Endothelial cell of umbilical vein (primary cell): ENCODE measurements around the gene SLC30A2.

Experiments
- EZH2 ChIP-seq: IDR thresholded peaks from 2 replicates; pipeline ENCODE4 v1.6.1; 2012; ENCODE audit warnings: borderline replicate concordance, low read depth, mild to moderate bottlenecking, moderate library complexity, low read length, inconsistent platforms; ENCODE audit not compliant: severe bottlenecking
- FOS ChIP-seq: IDR thresholded peaks from 2 replicates; pipeline ENCODE4 v1.6.1; 2011; ENCODE audit warnings: mild to moderate bottlenecking, low read length, moderate library complexity, borderline replicate concordance; ENCODE audit not compliant: insufficient read depth
- GATA2 ChIP-seq: IDR thresholded peaks from 2 replicates; pipeline ENCODE4 v1.7.0; 2011; ENCODE audit warnings: low read depth, mild to moderate bottlenecking, moderate library complexity, mixed read lengths, low read length; ENCODE audit not compliant: insufficient read length, insufficient read depth
- JUN ChIP-seq: IDR thresholded peaks from 2 replicates; pipeline ENCODE4 v1.6.1; 2011; ENCODE audit warnings: borderline replicate concordance, low read depth; ENCODE audit not compliant: insufficient read length, insufficient read depth
- MYC ChIP-seq: IDR thresholded peaks from one replicate; pipeline ENCODE4 v1.6.1; 2011; ENCODE audit warnings: mild to moderate bottlenecking, low read depth, low read length
- POLR2A ChIP-seq: IDR thresholded peaks from 2 replicates; pipeline ENCODE4 v1.6.1; 2012; ENCODE audit warnings: low read depth, mild to moderate bottlenecking, control low read depth, low read length
- TF ChIP-seq, protein P1 (sequence below), 2 donors: IDR thresholded peaks; 1 replicate in 1 of 2; 2 replicates in 1 of 2; pipeline ENCODE4 v1.5.1; 2011; ENCODE audit warnings: low read length in 2 of 2, mild to moderate bottlenecking in 2 of 2, moderate library complexity in 2 of 2, control low read depth in 1 of 2, inconsistent platforms in 1 of 2, low read depth in 1 of 2; ENCODE audit not compliant: insufficient read depth in 1 of 2; ENCODE audit errors: extremely low read depth in 1 of 2
- TF ChIP-seq, protein P2 (sequence below): IDR thresholded peaks from 2 replicates; pipeline ENCODE4 v1.6.1; 2011; ENCODE audit not compliant: insufficient read depth, insufficient read length

DNA sequence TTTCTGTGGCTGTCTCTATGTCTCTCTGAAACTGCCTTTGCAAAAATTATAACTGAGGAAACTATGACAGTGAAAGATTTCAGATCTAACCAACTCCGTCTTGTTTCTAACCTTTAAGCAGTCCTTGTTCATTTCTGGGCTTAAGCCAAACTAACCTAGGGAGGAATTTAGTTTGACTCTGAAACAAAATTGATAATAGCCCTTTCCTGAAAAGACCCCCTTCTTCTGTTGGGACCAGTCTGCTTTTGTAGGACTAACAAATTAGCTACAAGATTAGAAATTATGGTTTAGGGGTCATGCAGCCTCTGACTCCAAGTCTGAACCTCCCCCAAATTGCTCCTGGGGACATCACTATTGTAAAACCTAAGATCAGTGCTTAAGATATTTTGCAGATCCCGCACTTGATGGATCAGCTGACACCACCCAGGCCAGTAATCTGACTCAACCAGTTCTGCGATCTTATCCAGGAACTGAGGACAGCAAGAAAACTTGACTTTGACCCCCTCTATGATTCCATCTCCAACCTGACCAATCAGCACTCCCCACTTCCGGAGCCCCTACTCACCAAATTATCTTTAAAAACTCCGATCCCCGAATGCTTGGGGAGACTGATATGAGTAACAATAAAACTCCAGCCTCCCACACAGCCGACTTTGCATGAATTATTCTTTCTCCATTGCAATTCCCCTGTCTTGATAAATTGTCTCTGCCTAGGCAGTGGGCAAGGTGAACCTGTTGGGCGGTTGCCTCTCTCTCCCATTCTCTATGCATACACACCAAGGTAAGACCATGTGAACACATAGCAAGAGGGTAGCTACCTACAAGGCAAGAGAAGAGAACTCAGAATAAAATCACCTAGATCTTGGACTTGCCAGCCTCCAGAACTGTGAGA, 32.6 kb upstream of the SLC30A2 start:
- TF ChIP-seq, protein P1, sequence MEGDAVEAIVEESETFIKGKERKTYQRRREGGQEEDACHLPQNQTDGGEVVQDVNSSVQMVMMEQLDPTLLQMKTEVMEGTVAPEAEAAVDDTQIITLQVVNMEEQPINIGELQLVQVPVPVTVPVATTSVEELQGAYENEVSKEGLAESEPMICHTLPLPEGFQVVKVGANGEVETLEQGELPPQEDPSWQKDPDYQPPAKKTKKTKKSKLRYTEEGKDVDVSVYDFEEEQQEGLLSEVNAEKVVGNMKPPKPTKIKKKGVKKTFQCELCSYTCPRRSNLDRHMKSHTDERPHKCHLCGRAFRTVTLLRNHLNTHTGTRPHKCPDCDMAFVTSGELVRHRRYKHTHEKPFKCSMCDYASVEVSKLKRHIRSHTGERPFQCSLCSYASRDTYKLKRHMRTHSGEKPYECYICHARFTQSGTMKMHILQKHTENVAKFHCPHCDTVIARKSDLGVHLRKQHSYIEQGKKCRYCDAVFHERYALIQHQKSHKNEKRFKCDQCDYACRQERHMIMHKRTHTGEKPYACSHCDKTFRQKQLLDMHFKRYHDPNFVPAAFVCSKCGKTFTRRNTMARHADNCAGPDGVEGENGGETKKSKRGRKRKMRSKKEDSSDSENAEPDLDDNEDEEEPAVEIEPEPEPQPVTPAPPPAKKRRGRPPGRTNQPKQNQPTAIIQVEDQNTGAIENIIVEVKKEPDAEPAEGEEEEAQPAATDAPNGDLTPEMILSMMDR (IDR thresholded peaks at IDR 0.05; ENCODE audit: extremely low read depth in 1 of 2, insufficient read depth in 1 of 2, low read depth in 1 of 2, low read length in 2 of 2), result no peak
- no peak for TF ChIP-seq EZH2
- TF ChIP-seq, protein P2, sequence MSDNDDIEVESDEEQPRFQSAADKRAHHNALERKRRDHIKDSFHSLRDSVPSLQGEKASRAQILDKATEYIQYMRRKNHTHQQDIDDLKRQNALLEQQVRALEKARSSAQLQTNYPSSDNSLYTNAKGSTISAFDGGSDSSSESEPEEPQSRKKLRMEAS, result no peak
- TF ChIP-seq MYC, result no peak
- no peak for TF ChIP-seq POLR2A
- no peak for TF ChIP-seq JUN
- no peak for TF ChIP-seq FOS
- no peak for TF ChIP-seq GATA2
